HFF-Myc (cell line): ENCODE measurements around the gene ELOVL1.
A peak's percentile ranks its signal among the peaks of the same experiment; 100 is the strongest.
"Not testable (repeated sequence)": the region's sequence is repeated elsewhere in the genome, so short reads cannot be mapped to it uniquely, and the experiment has no call there.

Experiments
- DNase-seq: peaks from one replicate; pipeline ENCODE4 v3.0.0-alpha.2; 2011; ENCODE audit warnings: low read depth; ENCODE audit errors: extremely low read depth
- H3K4me3 ChIP-seq: replicated peaks from 2 replicates; pipeline ENCODE4 v1.5.1; 2011; ENCODE audit warnings: low read depth, mild to moderate bottlenecking, control low read depth, low read length
- CTCF ChIP-seq: IDR thresholded peaks from 2 replicates; pipeline ENCODE4 v1.5.1; 2012; ENCODE audit warnings: mild to moderate bottlenecking, low read depth, low read length, control low read depth; ENCODE audit errors: missing control alignments

Gene ELOVL1

GRCh38 chr1:43367904-43368645, at the start of gene ELOVL1:
TSS of gene ELOVL1 (minus strand) at chr1:43368011. CDS start at chr1:43365609, 2,402 bp downstream.
- no peak for DNase-seq
- peak within 1 kb of the TSS; percentile 63 for H3K4me3 ChIP-seq

GRCh38 chr1:43415901-43416300, 48.1 kb upstream of the ELOVL1 start:
- TF ChIP-seq CTCF: no peak
- H3K4me3 ChIP-seq: no peak overlapping the region
- no peak for DNase-seq

More at GRCh38 chr1:43367904-43368645, at the start of gene ELOVL1:
- TF ChIP-seq CTCF: no peak

GRCh38 chr1:43414634-43415223, 46.9 kb upstream of the ELOVL1 start:
- H3K4me3 ChIP-seq: no peak overlapping the region
- TF ChIP-seq CTCF: peak; percentile 70
- DNase-seq: no peak

- not testable (repeated sequence) for DNase-seq, H3K4me3 ChIP-seq
Observed at GRCh38 chr1:43413426-43413825, 45.6 kb upstream of the ELOVL1 start.

- H3K4me3 ChIP-seq: no peak overlapping the region
- TF ChIP-seq CTCF: no peak
Observed at GRCh38 chr1:43410571-43410970, 42.8 kb upstream of the ELOVL1 start.

GRCh38 chr1:43405876-43406234, 38.0 kb upstream of the ELOVL1 start:
- no peak for TF ChIP-seq CTCF
- no peak for DNase-seq

More at GRCh38 chr1:43410571-43410970, 42.8 kb upstream of the ELOVL1 start:
- no peak for DNase-seq

GRCh38 chr1:43405219-43405875, 37.5 kb upstream of the ELOVL1 start:
- no peak for DNase-seq
- no peak overlapping the region for H3K4me3 ChIP-seq
- TF ChIP-seq CTCF: no peak

More at GRCh38 chr1:43405876-43406234, 38.0 kb upstream of the ELOVL1 start:
- H3K4me3 ChIP-seq: no peak overlapping the region
